ENCODE data around the gene MYO1D.

DNA sequence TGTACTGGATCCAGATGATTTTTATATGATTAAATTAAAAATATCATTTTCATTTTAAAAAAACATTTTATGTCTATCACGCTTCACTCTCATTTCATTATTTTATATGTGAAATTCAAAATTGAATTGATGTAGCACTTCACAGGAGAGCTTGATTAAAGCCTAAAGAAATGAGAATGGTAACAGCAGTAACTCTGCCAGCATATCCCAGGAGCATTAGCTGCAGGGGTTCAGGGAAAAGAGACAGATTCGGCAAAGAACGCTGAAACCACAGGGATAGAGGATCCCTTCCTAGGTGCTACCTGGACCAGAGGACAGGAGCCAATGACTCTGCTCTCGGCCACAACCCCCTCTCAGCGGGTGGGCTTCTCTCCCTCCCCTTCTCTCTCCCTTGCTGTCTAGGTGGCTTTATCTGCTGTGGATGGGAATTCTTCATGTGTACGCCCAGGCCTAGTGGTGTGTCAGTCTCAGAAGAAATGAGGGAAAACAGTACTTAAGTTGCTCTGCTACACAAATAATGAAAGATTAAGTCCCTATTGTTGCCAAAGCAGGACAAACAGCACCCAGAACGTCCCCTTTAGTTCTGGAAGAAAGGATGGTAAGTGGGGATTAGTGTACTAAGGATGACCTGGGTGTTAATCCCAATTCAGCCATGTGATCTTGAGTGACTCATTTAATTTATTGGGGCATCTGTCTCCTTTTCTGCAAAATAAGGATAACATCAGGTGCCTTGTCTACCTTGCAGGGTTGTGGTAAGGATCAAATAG is 266.9 kb downstream of the MYO1D start:
- TF ChIP-seq POLR2A (IDR thresholded peaks at IDR 0.05) (no peak), CTCF (IDR thresholded peaks at IDR 0.05) (no peak)
